ENCODE data around the gene NTRK1.
A peak's percentile ranks its signal among the peaks of the same experiment; 100 is the strongest.

DNA sequence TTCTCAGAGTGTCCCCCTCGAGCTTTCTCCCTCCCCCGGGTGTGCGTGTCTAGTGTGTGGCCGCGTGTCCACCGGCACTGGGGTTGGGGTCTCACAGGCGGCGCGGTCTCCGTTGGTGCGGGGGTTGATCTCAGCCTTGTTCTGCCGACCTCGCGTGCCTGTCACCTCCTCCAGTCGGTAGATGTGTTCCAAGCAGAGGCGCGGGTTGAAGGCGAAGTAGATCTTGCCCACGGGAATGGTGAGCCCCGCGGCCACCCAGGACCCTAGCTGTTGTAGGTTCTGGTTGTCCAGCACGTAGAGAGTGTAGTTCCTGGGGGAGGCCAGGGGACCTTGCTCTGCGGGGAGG is 11.5 kb upstream of the NTRK1 start:
- TF ChIP-seq, protein P1, sequence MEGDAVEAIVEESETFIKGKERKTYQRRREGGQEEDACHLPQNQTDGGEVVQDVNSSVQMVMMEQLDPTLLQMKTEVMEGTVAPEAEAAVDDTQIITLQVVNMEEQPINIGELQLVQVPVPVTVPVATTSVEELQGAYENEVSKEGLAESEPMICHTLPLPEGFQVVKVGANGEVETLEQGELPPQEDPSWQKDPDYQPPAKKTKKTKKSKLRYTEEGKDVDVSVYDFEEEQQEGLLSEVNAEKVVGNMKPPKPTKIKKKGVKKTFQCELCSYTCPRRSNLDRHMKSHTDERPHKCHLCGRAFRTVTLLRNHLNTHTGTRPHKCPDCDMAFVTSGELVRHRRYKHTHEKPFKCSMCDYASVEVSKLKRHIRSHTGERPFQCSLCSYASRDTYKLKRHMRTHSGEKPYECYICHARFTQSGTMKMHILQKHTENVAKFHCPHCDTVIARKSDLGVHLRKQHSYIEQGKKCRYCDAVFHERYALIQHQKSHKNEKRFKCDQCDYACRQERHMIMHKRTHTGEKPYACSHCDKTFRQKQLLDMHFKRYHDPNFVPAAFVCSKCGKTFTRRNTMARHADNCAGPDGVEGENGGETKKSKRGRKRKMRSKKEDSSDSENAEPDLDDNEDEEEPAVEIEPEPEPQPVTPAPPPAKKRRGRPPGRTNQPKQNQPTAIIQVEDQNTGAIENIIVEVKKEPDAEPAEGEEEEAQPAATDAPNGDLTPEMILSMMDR (conservative IDR thresholded peaks at IDR 0.05 in 1 of 2, IDR thresholded peaks at IDR 0.05 in 1 of 2; ENCODE audit: low read depth in 1 of 2, low read length in 2 of 2) = no peak
- peak; percentile 43 for TF ChIP-seq EZH2 (IDR thresholded peaks at IDR 0.05; ENCODE audit: low read length, missing control alignments)
